H1 (cell line): Measurements from ENCODE around the gene MYH13.

ENCODE experiments used
- CTBP2 ChIP-seq: IDR thresholded peaks from 2 replicates; pipeline ENCODE4 v1.7.0; 2011; ENCODE audit warnings: borderline replicate concordance, mild to moderate bottlenecking, moderate library complexity, mixed read lengths, low read length; ENCODE audit not compliant: insufficient read depth, insufficient read length
- EP300 ChIP-seq, 2 experiments: IDR thresholded peaks; 1 replicate in 1 of 2; 2 replicates in 1 of 2; pipeline ENCODE4 v1.6.1; 2011 to 2012; ENCODE audit warnings: low read depth in 2 of 2, low read length in 2 of 2, mild to moderate bottlenecking in 2 of 2, borderline replicate concordance in 1 of 2, inconsistent platforms in 1 of 2, moderate library complexity in 1 of 2
- SRF ChIP-seq: IDR thresholded peaks from 2 replicates; pipeline ENCODE4 v1.6.1; 2011; ENCODE audit warnings: mild to moderate bottlenecking, low read depth, low read length, moderate library complexity
- TF ChIP-seq, protein P1 (sequence below), 3 experiments: IDR thresholded peaks; 1 replicate in 2 of 3; 2 replicates in 1 of 3; pipeline versions ENCODE4 v1.5.1 to v1.6.1; 2011; ENCODE audit warnings: low read length in 3 of 3, mild to moderate bottlenecking in 3 of 3, inconsistent platforms in 2 of 3, low read depth in 1 of 3, moderate library complexity in 1 of 3; ENCODE audit not compliant: insufficient read depth in 1 of 3; ENCODE audit errors: control extremely low read depth in 1 of 3

DNA sequence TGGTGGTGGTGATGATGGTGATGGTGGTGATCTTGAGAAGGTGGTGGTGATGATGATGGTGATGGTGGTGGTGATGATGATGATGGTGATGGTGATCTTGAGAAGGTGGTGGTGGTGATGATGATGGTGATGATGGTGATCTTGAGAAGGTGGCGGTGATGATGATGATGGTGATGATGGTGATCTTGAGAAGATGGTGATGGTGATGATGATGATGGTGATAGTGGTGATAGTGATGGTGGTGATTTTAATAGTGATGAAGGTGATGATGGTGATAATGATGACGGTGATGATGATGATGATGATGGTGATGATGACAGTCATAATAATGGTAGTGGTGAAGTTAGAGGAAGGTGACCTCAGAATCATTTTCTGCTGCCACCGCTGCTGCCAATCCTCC is 75.1 kb downstream of the MYH13 start:
- TF ChIP-seq EP300 (IDR thresholded peaks at IDR 0.05; ENCODE audit: borderline replicate concordance in 1 of 2, low read depth in 2 of 2, low read length in 2 of 2) (no peak), CTBP2 (no peak), SRF (no peak)
- TF ChIP-seq, protein P1, sequence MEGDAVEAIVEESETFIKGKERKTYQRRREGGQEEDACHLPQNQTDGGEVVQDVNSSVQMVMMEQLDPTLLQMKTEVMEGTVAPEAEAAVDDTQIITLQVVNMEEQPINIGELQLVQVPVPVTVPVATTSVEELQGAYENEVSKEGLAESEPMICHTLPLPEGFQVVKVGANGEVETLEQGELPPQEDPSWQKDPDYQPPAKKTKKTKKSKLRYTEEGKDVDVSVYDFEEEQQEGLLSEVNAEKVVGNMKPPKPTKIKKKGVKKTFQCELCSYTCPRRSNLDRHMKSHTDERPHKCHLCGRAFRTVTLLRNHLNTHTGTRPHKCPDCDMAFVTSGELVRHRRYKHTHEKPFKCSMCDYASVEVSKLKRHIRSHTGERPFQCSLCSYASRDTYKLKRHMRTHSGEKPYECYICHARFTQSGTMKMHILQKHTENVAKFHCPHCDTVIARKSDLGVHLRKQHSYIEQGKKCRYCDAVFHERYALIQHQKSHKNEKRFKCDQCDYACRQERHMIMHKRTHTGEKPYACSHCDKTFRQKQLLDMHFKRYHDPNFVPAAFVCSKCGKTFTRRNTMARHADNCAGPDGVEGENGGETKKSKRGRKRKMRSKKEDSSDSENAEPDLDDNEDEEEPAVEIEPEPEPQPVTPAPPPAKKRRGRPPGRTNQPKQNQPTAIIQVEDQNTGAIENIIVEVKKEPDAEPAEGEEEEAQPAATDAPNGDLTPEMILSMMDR (IDR thresholded peaks at IDR 0.05; ENCODE audit: control extremely low read depth in 1 of 3, insufficient read depth in 1 of 3, low read depth in 1 of 3, low read length in 3 of 3): no peak
